K562 (cell line): ENCODE data around the gene GABARAP. TPM values are rescaled to one million over a fixed set of nuclear protein-coding genes. Genes with fewer than 3 reads are reported as not detected.

Experiments used
- ARID1B ChIP-seq: fragments of 450-650 bp; IDR thresholded peaks from 2 replicates; pipeline ENCODE4 v1.6.1; 2016; ENCODE audit warnings: antibody characterized with exemption, mild to moderate bottlenecking, inconsistent platforms
- ETS2 ChIP-seq: IDR thresholded peaks from 2 replicates; pipeline ENCODE4 v1.6.1; 2016; ENCODE audit warnings: borderline replicate concordance, missing genetic modification characterization, mild to moderate bottlenecking, moderate library complexity, missing compliant biosample characterization; ENCODE audit not compliant: poor library complexity, severe bottlenecking
- FOXJ3 ChIP-seq: sonication (generic); formaldehyde crosslinking; IDR thresholded peaks from 2 replicates; pipeline ENCODE4 v1.4.0; 2020; ENCODE audit warnings: mild to moderate bottlenecking, missing genetic modification reagents
- GABPB1 ChIP-seq: sonication (generic); formaldehyde crosslinking; IDR thresholded peaks from 2 replicates; pipeline ENCODE4 v1.8.0; 2022; ENCODE audit warnings: mild to moderate bottlenecking, missing genetic modification reagents
- HSF4 ChIP-seq: fragments of 250-450 bp; sonication (Bioruptor Pico); IDR thresholded peaks from 2 replicates; pipeline ENCODE4 v2.1.2; 2022; ENCODE audit warnings: mild to moderate bottlenecking, moderate library complexity, borderline replicate concordance
- NFXL1 ChIP-seq: fragments of 450-650 bp; formaldehyde crosslinking; IDR thresholded peaks from 2 replicates; pipeline ENCODE4 v1.4.0; 2021; ENCODE audit warnings: mild to moderate bottlenecking
- PCBP2 ChIP-seq: fragments of 200-400 bp; formaldehyde crosslinking; IDR thresholded peaks from 2 replicates; pipeline ENCODE4 v1.6.1; 2018; ENCODE audit warnings: low read length, low read depth, mild to moderate bottlenecking, moderate library complexity; ENCODE audit not compliant: poor library complexity, severe bottlenecking
- SAP30 ChIP-seq: fragments of 200-600 bp; sonication (generic); IDR thresholded peaks from 2 replicates; pipeline ENCODE4 v1.6.1; 2012; ENCODE audit warnings: borderline replicate concordance, low read depth, mild to moderate bottlenecking, moderate library complexity, low read length, control low read depth, inconsistent platforms; ENCODE audit not compliant: insufficient read depth, poor library complexity, severe bottlenecking
- STAG1 ChIP-seq: sonication (generic); formaldehyde crosslinking; IDR thresholded peaks from 2 replicates; pipeline ENCODE4 v1.5.0; 2020; ENCODE audit warnings: missing genetic modification reagents, borderline replicate concordance
- U2AF2 ChIP-seq: fragments of 200-400 bp; formaldehyde crosslinking; optimal IDR thresholded peaks from 2 replicates; pipeline ENCODE3; 2017; ENCODE audit warnings: low read depth, mild to moderate bottlenecking, low read length
- ZBTB34 ChIP-seq: fragments of 250-450 bp; sonication (Bioruptor Pico); IDR thresholded peaks from 2 replicates; pipeline ENCODE4 v1.8.0; 2021; ENCODE audit warnings: mild to moderate bottlenecking, moderate library complexity
- ZC3H11A ChIP-seq: IDR thresholded peaks from 2 replicates; pipeline ENCODE4 v1.6.1; 2012; ENCODE audit warnings: low read depth, low read length, improper control_type of control experiment
- ZNF217 ChIP-seq: sonication (generic); formaldehyde crosslinking; IDR thresholded peaks from 2 replicates; pipeline ENCODE4 v1.8.0; 2022; ENCODE audit warnings: mild to moderate bottlenecking, missing genetic modification reagents
- ZNF239 ChIP-seq: fragments of 250-450 bp; sonication (Bioruptor Pico); IDR thresholded peaks from 2 replicates; pipeline ENCODE4 v1.4.0; 2020; ENCODE audit warnings: mild to moderate bottlenecking
- ZNF75A ChIP-seq: fragments of 450-650 bp; formaldehyde crosslinking; IDR thresholded peaks from 2 replicates; pipeline ENCODE4 v1.4.0; 2020; ENCODE audit warnings: mild to moderate bottlenecking
- ZNF76 ChIP-seq: fragments of 250-450 bp; sonication (Bioruptor Pico); IDR thresholded peaks from 2 replicates; pipeline ENCODE4 v1.4.0; 2020; ENCODE audit warnings: mild to moderate bottlenecking, moderate library complexity, borderline replicate concordance
- polyA plus RNA-seq, 8 experiments: library from polyadenylated mRNA; depleted of rRNA in 4 of 8; stranded (reverse) in 5 of 8; unstranded in 3 of 8; fragments of >200 nt; fragmentation: Nextera tagmentation in 2 of 8; fragmentation: Illumina TruSeq in 1 of 8; extraction: Ambion mirVana in 2 of 8; extraction: Trizol in 1 of 8; gene quantifications; 2 replicates each; pipeline versions ENCODE4 v1.2.1 to v1.2.3, GENCODE V29; 2011 to 2014; ENCODE audit warnings: inconsistent platforms in 1 of 8, missing spikeins in 1 of 8
- total RNA-seq, 7 experiments: library from RNA; depleted of rRNA in 6 of 7; stranded (reverse); fragments of >200 nt in 6 of 7; fragmentation: Illumina TruSeq in 2 of 7; extraction: Trizol in 2 of 7; gene quantifications; 2 replicates each; pipeline versions ENCODE4 v1.2.1 to v1.2.3, GENCODE V29; 2011 to 2021; ENCODE audit warnings: low replicate concordance in 1 of 7
- TF ChIP-seq, protein P1 (sequence below): fragments of 250-450 bp; sonication (Bioruptor Pico); IDR thresholded peaks from 2 replicates; pipeline ENCODE4 v1.5.0; 2021
- TF ChIP-seq, protein P2 (sequence below): fragments of 450-650 bp; IDR thresholded peaks from 2 replicates; pipeline ENCODE4 v1.6.1; 2016; ENCODE audit warnings: low read depth, mild to moderate bottlenecking, moderate library complexity
- TF ChIP-seq, protein P3 (sequence below): fragments of 450-650 bp; IDR thresholded peaks from 2 replicates; pipeline ENCODE4 v1.7.1; 2018; ENCODE audit warnings: mild to moderate bottlenecking, low read depth; ENCODE audit not compliant: partially characterized antibody
- TF ChIP-seq, protein P4 (sequence below): sonication (generic); formaldehyde crosslinking; IDR thresholded peaks from 2 replicates; pipeline ENCODE4 v1.8.0; 2023; ENCODE audit warnings: mild to moderate bottlenecking, missing genetic modification reagents

GABARAP gene
- total and polyA plus RNA-seq, 9 of the 15 experiments (the other 6 are each of a cell fraction or from before 2014, with no cell fraction given), result 47.5 to 373 (median 152) TPM

GRCh38 chr17:7281074-7281952 lies 39.1 kb upstream of the GABARAP start, which contains the start of gene SLC2A4 (continued):
- TF ChIP-seq SAP30 (peak; percentile 87), PCBP2 (no peak), HSF4 (no peak), GABPB1 (no peak), U2AF2 (no peak), ZNF217 (no peak), STAG1 (CRISPR knock-in tag) (no peak), ZNF76 (CRISPR knock-in tag) (no peak), ZNF75A (CRISPR knock-in tag) (no peak), ARID1B (no peak), FOXJ3 (CRISPR knock-in tag) (no peak), ZBTB34 (CRISPR knock-in tag) (no peak), ETS2 (tag) (no peak), NFXL1 (no peak), ZNF239 (CRISPR knock-in tag) (no peak), ZC3H11A (no peak)
- TF ChIP-seq, protein P1, sequence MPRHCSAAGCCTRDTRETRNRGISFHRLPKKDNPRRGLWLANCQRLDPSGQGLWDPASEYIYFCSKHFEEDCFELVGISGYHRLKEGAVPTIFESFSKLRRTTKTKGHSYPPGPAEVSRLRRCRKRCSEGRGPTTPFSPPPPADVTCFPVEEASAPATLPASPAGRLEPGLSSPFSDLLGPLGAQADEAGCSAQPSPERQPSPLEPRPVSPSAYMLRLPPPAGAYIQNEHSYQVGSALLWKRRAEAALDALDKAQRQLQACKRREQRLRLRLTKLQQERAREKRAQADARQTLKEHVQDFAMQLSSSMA (CRISPR knock-in tag), result no peak
- TF ChIP-seq, protein P2, sequence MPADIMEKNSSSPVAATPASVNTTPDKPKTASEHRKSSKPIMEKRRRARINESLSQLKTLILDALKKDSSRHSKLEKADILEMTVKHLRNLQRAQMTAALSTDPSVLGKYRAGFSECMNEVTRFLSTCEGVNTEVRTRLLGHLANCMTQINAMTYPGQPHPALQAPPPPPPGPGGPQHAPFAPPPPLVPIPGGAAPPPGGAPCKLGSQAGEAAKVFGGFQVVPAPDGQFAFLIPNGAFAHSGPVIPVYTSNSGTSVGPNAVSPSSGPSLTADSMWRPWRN, result 0 out of 2 replicates have a peak, but pooled peaks have one; percentile 8
- TF ChIP-seq, protein P3, sequence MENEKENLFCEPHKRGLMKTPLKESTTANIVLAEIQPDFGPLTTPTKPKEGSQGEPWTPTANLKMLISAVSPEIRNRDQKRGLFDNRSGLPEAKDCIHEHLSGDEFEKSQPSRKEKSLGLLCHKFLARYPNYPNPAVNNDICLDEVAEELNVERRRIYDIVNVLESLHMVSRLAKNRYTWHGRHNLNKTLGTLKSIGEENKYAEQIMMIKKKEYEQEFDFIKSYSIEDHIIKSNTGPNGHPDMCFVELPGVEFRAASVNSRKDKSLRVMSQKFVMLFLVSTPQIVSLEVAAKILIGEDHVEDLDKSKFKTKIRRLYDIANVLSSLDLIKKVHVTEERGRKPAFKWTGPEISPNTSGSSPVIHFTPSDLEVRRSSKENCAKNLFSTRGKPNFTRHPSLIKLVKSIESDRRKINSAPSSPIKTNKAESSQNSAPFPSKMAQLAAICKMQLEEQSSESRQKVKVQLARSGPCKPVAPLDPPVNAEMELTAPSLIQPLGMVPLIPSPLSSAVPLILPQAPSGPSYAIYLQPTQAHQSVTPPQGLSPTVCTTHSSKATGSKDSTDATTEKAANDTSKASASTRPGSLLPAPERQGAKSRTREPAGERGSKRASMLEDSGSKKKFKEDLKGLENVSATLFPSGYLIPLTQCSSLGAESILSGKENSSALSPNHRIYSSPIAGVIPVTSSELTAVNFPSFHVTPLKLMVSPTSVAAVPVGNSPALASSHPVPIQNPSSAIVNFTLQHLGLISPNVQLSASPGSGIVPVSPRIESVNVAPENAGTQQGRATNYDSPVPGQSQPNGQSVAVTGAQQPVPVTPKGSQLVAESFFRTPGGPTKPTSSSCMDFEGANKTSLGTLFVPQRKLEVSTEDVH, result peak; percentile 73
- TF ChIP-seq, protein P4, sequence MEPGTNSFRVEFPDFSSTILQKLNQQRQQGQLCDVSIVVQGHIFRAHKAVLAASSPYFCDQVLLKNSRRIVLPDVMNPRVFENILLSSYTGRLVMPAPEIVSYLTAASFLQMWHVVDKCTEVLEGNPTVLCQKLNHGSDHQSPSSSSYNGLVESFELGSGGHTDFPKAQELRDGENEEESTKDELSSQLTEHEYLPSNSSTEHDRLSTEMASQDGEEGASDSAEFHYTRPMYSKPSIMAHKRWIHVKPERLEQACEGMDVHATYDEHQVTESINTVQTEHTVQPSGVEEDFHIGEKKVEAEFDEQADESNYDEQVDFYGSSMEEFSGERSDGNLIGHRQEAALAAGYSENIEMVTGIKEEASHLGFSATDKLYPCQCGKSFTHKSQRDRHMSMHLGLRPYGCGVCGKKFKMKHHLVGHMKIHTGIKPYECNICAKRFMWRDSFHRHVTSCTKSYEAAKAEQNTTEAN (CRISPR knock-in tag), result no peak
